Neural progenitor cell (in vitro differentiated cells): ENCODE results near the gene P3H3. TPM values are rescaled to one million over a fixed set of nuclear protein-coding genes. Genes with fewer than 3 reads are reported as not detected.

ENCODE experiments used
- DNase-seq: peaks from one replicate; pipeline ENCODE4 v3.0.0-alpha.2; 2016; ENCODE audit warnings: low spot score
- H2AFZ ChIP-seq: fragments of 200-600 bp; sonication (generic); replicated peaks from 2 replicates; pipeline ENCODE4 v1.6.1; 2016; ENCODE audit warnings: antibody characterized with exemption
- H3F3A ChIP-seq: fragments of 200-600 bp; sonication (generic); 2 replicates; pipeline ENCODE4 v1.6.1; 2016; ENCODE audit warnings: antibody characterized with exemption, low read depth
- H3K27ac ChIP-seq: fragments of 200-600 bp; sonication (generic); 2 replicates; pipeline ENCODE4 v1.5.1; 2016; ENCODE audit warnings: mild to moderate bottlenecking
- H3K27me3 ChIP-seq: fragments of 200-600 bp; sonication (generic); 2 replicates; pipeline ENCODE4 v1.6.1; 2016; ENCODE audit warnings: mild to moderate bottlenecking, moderate library complexity
- H3K36me3 ChIP-seq: fragments of 200-600 bp; sonication (generic); 2 replicates; pipeline ENCODE4 v1.5.1; 2016
- H3K4me1 ChIP-seq: fragments of 200-600 bp; sonication (generic); 2 replicates; pipeline ENCODE4 v1.6.1; 2016; ENCODE audit warnings: mixed run types
- H3K4me2 ChIP-seq: fragments of 200-600 bp; sonication (generic); 2 replicates; pipeline ENCODE4 v1.6.1; 2016
- H3K4me3 ChIP-seq: fragments of 200-600 bp; sonication (generic); 2 replicates; pipeline ENCODE4 v1.5.1; 2016
- H3K79me2 ChIP-seq: fragments of 200-600 bp; sonication (generic); 2 replicates; pipeline ENCODE4 v1.6.1; 2016; ENCODE audit warnings: low read depth
- H3K9ac ChIP-seq: fragments of 200-600 bp; sonication (generic); 2 replicates; pipeline ENCODE4 v1.6.1; 2016
- H3K9me3 ChIP-seq: fragments of 200-600 bp; sonication (generic); 2 replicates; pipeline ENCODE4 v1.5.1; 2016; ENCODE audit warnings: low read depth
- H4K20me1 ChIP-seq: fragments of 200-600 bp; sonication (generic); 2 replicates; pipeline ENCODE4 v1.6.1; 2016; ENCODE audit warnings: low read depth
- H3K27ac Mint-ChIP-seq: 3 replicates; pipeline ENCODE4 v1.8.0; 2021; ENCODE audit warnings: mixed read lengths
- H3K27me3 Mint-ChIP-seq: 2 replicates; pipeline ENCODE4 v1.8.0; 2022; ENCODE audit warnings: low read depth, mild to moderate bottlenecking, inconsistent platforms, moderate library complexity, mixed read lengths; ENCODE audit not compliant: insufficient read depth
- H3K36me3 Mint-ChIP-seq: 3 replicates; pipeline ENCODE4 v1.8.0; 2021; ENCODE audit warnings: mixed read lengths
- H3K4me1 Mint-ChIP-seq: 3 replicates; pipeline ENCODE4 v1.8.0; 2021; ENCODE audit warnings: mixed read lengths
- H3K4me3 Mint-ChIP-seq: 3 replicates; pipeline ENCODE4 v1.8.0; 2021; ENCODE audit warnings: mild to moderate bottlenecking, moderate library complexity, mixed read lengths
- H3K9me3 Mint-ChIP-seq: 3 replicates; pipeline ENCODE4 v1.8.0; 2020; ENCODE audit warnings: mixed read lengths
- EZH2 ChIP-seq: fragments of 200-600 bp; sonication (generic); IDR thresholded peaks from 2 replicates; pipeline ENCODE4 v1.6.1; 2017; ENCODE audit warnings: antibody characterized with exemption, mild to moderate bottlenecking, moderate library complexity
- EZH2phosphoT487 ChIP-seq: fragments of 200-600 bp; sonication (generic); IDR thresholded peaks from 2 replicates; pipeline ENCODE4 v1.6.1; 2017; ENCODE audit warnings: antibody characterized with exemption
- total RNA-seq: library from RNA; depleted of rRNA; stranded (reverse); fragments of >200 nt; gene quantifications from 2 replicates; pipeline ENCODE4 v1.2.3, GENCODE V29; 2015; ENCODE audit warnings: low replicate concordance
- TF ChIP-seq, protein P1 (sequence below): fragments of 200-600 bp; sonication (generic); IDR thresholded peaks from 2 replicates; pipeline ENCODE4 v1.5.1; 2017; ENCODE audit warnings: antibody characterized with exemption, mild to moderate bottlenecking

Gene P3H3
- total RNA-seq, 1 donor from 2014 or later: 14.1 TPM

DNA sequence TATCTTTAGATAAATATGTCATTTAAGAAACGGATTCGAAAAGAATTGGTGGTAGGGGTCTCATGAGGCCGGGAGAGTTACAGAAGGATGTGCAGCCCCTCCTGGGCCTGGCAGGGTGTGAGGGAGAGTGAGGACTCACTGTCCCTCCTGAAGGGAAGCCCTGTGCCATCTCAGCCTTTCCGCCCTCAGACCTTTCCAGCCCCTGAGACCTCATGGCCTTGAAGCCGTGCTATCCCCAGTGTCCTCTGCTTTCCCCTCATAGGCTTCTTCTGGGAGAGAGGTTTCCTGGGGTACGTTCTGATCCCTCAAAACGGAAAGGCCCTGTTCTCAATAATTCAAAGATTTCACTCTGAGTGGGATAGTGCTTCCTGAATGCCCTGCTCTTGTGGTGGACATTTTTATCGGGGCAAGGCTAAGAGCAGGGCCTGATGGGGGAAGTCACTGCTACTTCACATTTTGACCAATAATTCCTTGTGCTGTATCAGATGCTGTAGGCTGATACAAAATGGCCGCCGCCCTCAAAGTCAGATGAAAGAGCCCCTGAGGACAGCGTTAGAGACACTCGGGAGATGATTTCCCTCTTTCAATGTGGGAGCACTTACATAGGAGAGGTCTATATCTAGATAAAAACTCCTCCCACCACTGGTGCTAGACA, 37.6 kb upstream of the P3H3 start:
- Histone ChIP-seq H3K79me2 (no peaks in the 10 kb centered on the region), H3K4me2 (no peak overlapping the region), H3F3A (peaks cover 20% of the 10 kb centered on the region), H3K36me3 (no peaks in the 10 kb centered on the region), H3K9me3 (no peaks in the 10 kb centered on the region), H4K20me1 (no peaks in the 10 kb centered on the region), H2AFZ (peak overlapping the region; percentile 9), H3K4me3 (no peak overlapping the region), H3K27ac (no peak overlapping the region), H3K27me3 (no peaks in the 10 kb centered on the region), H3K4me1 (peaks cover 35% of the 10 kb centered on the region), H3K9ac (no peak overlapping the region)
- peak overlapping the region; percentile 74 for H3K27ac Mint-ChIP-seq
- DNase-seq: no peak
- H3K36me3 Mint-ChIP-seq: no peaks in the 10 kb centered on the region
- peaks cover 4% of the 10 kb centered on the region for H3K27me3 Mint-ChIP-seq
- no peaks in the 10 kb centered on the region for H3K9me3 Mint-ChIP-seq
- no peak for TF ChIP-seq EZH2phosphoT487
- peaks cover 52% of the 10 kb centered on the region for H3K4me1 Mint-ChIP-seq
- no peak overlapping the region for H3K4me3 Mint-ChIP-seq

GRCh38 chr12:6791931-6792520, 36.2 kb upstream of the P3H3 start:
- peak overlapping the region; percentile 100 for H2AFZ ChIP-seq

GRCh38 chr12:6792522-6793201, 35.5 kb upstream of the P3H3 start:
- H2AFZ ChIP-seq: peak overlapping the region; percentile 100
- no peaks in the 10 kb centered on the region for H3K36me3 ChIP-seq
- Mint-ChIP-seq H3K36me3 (no peaks in the 10 kb centered on the region), H3K9me3 (no peaks in the 10 kb centered on the region), H3K4me3 (peak overlapping the region; percentile 64), H3K4me1 (peaks cover 38% of the 10 kb centered on the region), H3K27me3 (peaks cover 3% of the 10 kb centered on the region), H3K27ac (peak overlapping the region; percentile 98)
- H3K79me2 ChIP-seq: no peaks in the 10 kb centered on the region
- H3K4me3 ChIP-seq: no peak overlapping the region
- H3K9me3 ChIP-seq: no peaks in the 10 kb centered on the region
- H3K27me3 ChIP-seq: no peaks in the 10 kb centered on the region
- DNase-seq: peak; percentile 49
- H3K4me1 ChIP-seq: peaks cover 23% of the 10 kb centered on the region
- TF ChIP-seq EZH2: no peak
- TF ChIP-seq, protein P1, sequence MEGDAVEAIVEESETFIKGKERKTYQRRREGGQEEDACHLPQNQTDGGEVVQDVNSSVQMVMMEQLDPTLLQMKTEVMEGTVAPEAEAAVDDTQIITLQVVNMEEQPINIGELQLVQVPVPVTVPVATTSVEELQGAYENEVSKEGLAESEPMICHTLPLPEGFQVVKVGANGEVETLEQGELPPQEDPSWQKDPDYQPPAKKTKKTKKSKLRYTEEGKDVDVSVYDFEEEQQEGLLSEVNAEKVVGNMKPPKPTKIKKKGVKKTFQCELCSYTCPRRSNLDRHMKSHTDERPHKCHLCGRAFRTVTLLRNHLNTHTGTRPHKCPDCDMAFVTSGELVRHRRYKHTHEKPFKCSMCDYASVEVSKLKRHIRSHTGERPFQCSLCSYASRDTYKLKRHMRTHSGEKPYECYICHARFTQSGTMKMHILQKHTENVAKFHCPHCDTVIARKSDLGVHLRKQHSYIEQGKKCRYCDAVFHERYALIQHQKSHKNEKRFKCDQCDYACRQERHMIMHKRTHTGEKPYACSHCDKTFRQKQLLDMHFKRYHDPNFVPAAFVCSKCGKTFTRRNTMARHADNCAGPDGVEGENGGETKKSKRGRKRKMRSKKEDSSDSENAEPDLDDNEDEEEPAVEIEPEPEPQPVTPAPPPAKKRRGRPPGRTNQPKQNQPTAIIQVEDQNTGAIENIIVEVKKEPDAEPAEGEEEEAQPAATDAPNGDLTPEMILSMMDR: no peak
- TF ChIP-seq EZH2phosphoT487: no peak
- H3K9ac ChIP-seq: no peak overlapping the region
- H3K4me2 ChIP-seq: peak overlapping the region; percentile 51
- no peak overlapping the region for H3K27ac ChIP-seq
- peaks cover 6% of the 10 kb centered on the region for H3F3A ChIP-seq
- H4K20me1 ChIP-seq: no peaks in the 10 kb centered on the region

More at GRCh38 chr12:6791931-6792520, 36.2 kb upstream of the P3H3 start:
- H3K79me2 ChIP-seq: no peaks in the 10 kb centered on the region
- H3K27ac ChIP-seq: no peak overlapping the region
- TF ChIP-seq EZH2 (no peak), EZH2phosphoT487 (no peak)
- TF ChIP-seq, protein P1: no peak
- peaks cover 43% of the 10 kb centered on the region for H3K4me1 Mint-ChIP-seq
- H3K36me3 Mint-ChIP-seq: no peaks in the 10 kb centered on the region
- no peak overlapping the region for H3K4me3 ChIP-seq
- H3K4me3 Mint-ChIP-seq: peak overlapping the region; percentile 64
- H3K4me1 ChIP-seq: peaks cover 26% of the 10 kb centered on the region
- DNase-seq: no peak
- H3K9me3 Mint-ChIP-seq: no peaks in the 10 kb centered on the region
- no peaks in the 10 kb centered on the region for H4K20me1 ChIP-seq
- peaks cover 3% of the 10 kb centered on the region for H3K27me3 Mint-ChIP-seq
- no peak overlapping the region for H3K9ac ChIP-seq
- no peaks in the 10 kb centered on the region for H3K27me3 ChIP-seq
- no peaks in the 10 kb centered on the region for H3K36me3 ChIP-seq
- peak overlapping the region; percentile 51 for H3K4me2 ChIP-seq
- H3K27ac Mint-ChIP-seq: peak overlapping the region; percentile 98
- H3K9me3 ChIP-seq: no peaks in the 10 kb centered on the region
- peaks cover 11% of the 10 kb centered on the region for H3F3A ChIP-seq
